ENCODE results near the gene SLC16A2. TPM values are rescaled to one million over a fixed set of nuclear protein-coding genes. Genes with fewer than 3 reads are reported as not detected.
A peak's percentile ranks its signal among the peaks of the same experiment; 100 is the strongest.

The SLC16A2 gene
- total RNA-seq, 2 experiments from 2014 or later: 0.16 to 0.22 TPM

DNA sequence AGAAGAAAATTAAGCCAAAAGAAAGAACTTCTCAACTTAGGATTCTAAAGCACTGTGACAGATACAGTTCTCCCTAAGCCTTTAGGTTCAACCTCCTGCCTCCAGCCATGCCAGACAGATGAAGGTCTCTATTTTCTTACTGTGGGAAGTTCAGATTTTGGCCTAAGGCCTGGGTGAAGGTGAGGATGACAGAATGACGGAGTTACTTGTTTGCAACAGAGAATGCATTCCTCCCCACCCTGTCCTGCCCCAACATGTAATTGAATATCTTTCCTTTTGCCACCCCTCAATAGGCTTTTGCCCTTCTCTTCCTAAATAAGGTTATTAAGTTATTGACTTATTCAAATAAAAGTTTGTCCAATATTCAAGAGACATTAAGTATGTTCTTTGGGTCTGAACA is 25.6 kb downstream of the SLC16A2 start:
- peaks cover 4% of the 10 kb centered on the region for H3K4me1 ChIP-seq (ENCODE audit: insufficient read depth, low read length)
- CTCF ChIA-PET: no interaction called here
- H3K36me3 ChIP-seq (ENCODE audit: insufficient read depth, low read length): no peaks in the 10 kb centered on the region
- no peaks in the 10 kb centered on the region for H3K9me3 Mint-ChIP-seq
- ATAC-seq (ENCODE audit: poor library complexity) (no peak), DNase-seq (no peak)
- TF ChIP-seq, protein P1, sequence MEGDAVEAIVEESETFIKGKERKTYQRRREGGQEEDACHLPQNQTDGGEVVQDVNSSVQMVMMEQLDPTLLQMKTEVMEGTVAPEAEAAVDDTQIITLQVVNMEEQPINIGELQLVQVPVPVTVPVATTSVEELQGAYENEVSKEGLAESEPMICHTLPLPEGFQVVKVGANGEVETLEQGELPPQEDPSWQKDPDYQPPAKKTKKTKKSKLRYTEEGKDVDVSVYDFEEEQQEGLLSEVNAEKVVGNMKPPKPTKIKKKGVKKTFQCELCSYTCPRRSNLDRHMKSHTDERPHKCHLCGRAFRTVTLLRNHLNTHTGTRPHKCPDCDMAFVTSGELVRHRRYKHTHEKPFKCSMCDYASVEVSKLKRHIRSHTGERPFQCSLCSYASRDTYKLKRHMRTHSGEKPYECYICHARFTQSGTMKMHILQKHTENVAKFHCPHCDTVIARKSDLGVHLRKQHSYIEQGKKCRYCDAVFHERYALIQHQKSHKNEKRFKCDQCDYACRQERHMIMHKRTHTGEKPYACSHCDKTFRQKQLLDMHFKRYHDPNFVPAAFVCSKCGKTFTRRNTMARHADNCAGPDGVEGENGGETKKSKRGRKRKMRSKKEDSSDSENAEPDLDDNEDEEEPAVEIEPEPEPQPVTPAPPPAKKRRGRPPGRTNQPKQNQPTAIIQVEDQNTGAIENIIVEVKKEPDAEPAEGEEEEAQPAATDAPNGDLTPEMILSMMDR (IDR thresholded peaks at IDR 0.05): no peak
- no peaks in the 10 kb centered on the region for H3K9me3 ChIP-seq (ENCODE audit: control insufficient read depth in 1 of 2, insufficient read depth in 1 of 2, low read length in 2 of 2)
- intact Hi-C loops (cut with DNase I, micrococcal nuclease): no loop called here
- no peak overlapping the region for H3K4me3 Mint-ChIP-seq
- POLR2A ChIA-PET: no interaction called here
- no peak overlapping the region for H3K27ac Mint-ChIP-seq
- H3K27me3 Mint-ChIP-seq: no peaks in the 10 kb centered on the region
- no peak overlapping the region for H3K4me3 ChIP-seq (ENCODE audit: low read length)
- H3K27me3 ChIP-seq (ENCODE audit: control insufficient read depth in 1 of 2, insufficient read depth in 2 of 2, low read length in 2 of 2): peaks cover 0 to 2% of the 10 kb centered on the region in 2 experiments
- no peak overlapping the region for H3K27ac ChIP-seq (ENCODE audit: low read depth in 1 of 2, low read length in 2 of 2)
- H3K4me1 Mint-ChIP-seq (ENCODE audit: low read depth): peaks cover 8% of the 10 kb centered on the region
- no peaks in the 10 kb centered on the region for H3K36me3 Mint-ChIP-seq (ENCODE audit: low read depth)

DNA sequence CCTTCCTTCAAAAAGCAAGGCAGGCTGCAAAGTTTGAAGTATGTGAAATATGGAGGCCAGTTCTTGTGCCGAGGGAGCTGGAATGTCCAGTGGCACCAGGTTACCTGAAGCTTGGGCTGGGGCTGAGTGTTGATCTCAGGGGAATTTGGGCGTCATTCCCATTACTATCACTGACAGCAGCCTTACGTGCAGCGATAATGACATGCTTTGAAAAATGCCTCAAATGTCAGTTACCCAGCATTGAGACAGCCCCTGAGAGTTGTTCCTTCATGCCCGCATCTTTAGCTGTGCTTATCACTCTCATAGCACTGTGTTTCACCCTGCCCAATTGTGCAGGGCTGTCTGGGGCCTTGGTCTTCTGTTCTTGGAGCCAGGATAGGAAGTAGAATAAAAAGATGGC is 27.4 kb downstream of the SLC16A2 start:
- Histone ChIP-seq H3K36me3 (ENCODE audit: insufficient read depth, low read length) (no peaks in the 10 kb centered on the region), H3K27ac (ENCODE audit: low read depth in 1 of 2, low read length in 2 of 2) (no peak overlapping the region), H3K4me1 (ENCODE audit: insufficient read depth, low read length) (peaks cover 4% of the 10 kb centered on the region), H3K9me3 (ENCODE audit: control insufficient read depth in 1 of 2, insufficient read depth in 1 of 2, low read length in 2 of 2) (no peaks in the 10 kb centered on the region), H3K4me3 (ENCODE audit: low read length) (no peak overlapping the region), H3K27me3 (ENCODE audit: control insufficient read depth in 1 of 2, insufficient read depth in 2 of 2, low read length in 2 of 2) (no peaks in the 10 kb centered on the region)
- Mint-ChIP-seq H3K27me3 (no peaks in the 10 kb centered on the region), H3K27ac (no peak overlapping the region), H3K4me1 (ENCODE audit: low read depth) (peaks cover 8% of the 10 kb centered on the region), H3K4me3 (no peak overlapping the region), H3K36me3 (ENCODE audit: low read depth) (no peaks in the 10 kb centered on the region), H3K9me3 (no peaks in the 10 kb centered on the region)
- intact Hi-C loops (cut with DNase I, micrococcal nuclease): no loop called here
- ATAC-seq (ENCODE audit: poor library complexity): no peak
- TF ChIP-seq, protein P1 (IDR thresholded peaks at IDR 0.05): no peak
- POLR2A ChIA-PET: no interaction called here
- DNase-seq: no peak
- CTCF ChIA-PET: no interaction called here

DNA sequence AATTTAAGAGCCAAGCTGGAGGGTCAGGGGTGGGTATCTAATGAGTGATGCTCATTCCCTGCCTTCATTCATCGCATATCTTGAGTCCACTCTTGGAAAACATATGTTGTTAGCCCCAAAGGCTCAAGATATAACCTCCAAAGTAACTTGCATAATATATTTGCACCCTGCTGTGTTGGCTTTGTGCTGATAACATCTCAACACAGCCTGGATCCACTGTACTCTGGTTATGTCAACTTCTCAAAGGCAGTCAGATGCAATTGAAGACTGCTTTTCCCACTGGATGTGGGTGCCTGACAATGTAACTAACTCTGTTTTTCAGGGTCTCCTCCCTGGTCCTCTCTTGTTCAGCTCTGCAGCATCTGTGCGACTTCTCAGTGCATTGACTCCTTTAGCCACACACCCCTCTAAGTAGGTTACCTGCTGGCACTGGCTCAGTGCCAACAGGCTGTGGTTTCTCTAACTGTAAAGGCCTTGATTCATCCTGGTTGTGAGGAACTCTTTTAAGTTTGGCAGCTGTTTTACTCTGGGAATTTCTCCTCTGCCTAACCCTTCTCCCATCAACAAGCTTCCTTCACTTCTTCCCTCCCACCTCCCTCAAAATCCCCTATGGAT is 28.1 kb downstream of the SLC16A2 start:
- Mint-ChIP-seq H3K27me3 (no peaks in the 10 kb centered on the region), H3K27ac (no peak overlapping the region), H3K36me3 (ENCODE audit: low read depth) (no peaks in the 10 kb centered on the region), H3K9me3 (no peaks in the 10 kb centered on the region), H3K4me3 (no peak overlapping the region), H3K4me1 (ENCODE audit: low read depth) (peaks cover 8% of the 10 kb centered on the region)
- H3K36me3 ChIP-seq (ENCODE audit: insufficient read depth, low read length): no peaks in the 10 kb centered on the region
- no peaks in the 10 kb centered on the region for H3K9me3 ChIP-seq (ENCODE audit: control insufficient read depth in 1 of 2, insufficient read depth in 1 of 2, low read length in 2 of 2)
- DNase-seq (peak; percentile 10 to 67 (median 28)), ATAC-seq (ENCODE audit: poor library complexity) (peak; percentile 48)
- no peaks in the 10 kb centered on the region for H3K27me3 ChIP-seq (ENCODE audit: control insufficient read depth in 1 of 2, insufficient read depth in 2 of 2, low read length in 2 of 2)
- ChIA-PET POLR2A (no interaction called here), CTCF (no interaction called here)
- intact Hi-C loops (cut with DNase I, micrococcal nuclease): no loop called here
- no peak overlapping the region for H3K27ac ChIP-seq (ENCODE audit: low read depth in 1 of 2, low read length in 2 of 2)
- H3K4me3 ChIP-seq (ENCODE audit: low read length): no peak overlapping the region
- H3K4me1 ChIP-seq (ENCODE audit: insufficient read depth, low read length): peaks cover 4% of the 10 kb centered on the region
- TF ChIP-seq, protein P1 (IDR thresholded peaks at IDR 0.05): no peak

Data from CD4-positive, alpha-beta T cell (primary cell).